ENCODE data around the gene ARMC3. TPM values are rescaled to one million over a fixed set of nuclear protein-coding genes. Genes with fewer than 3 reads are reported as not detected.

The ARMC3 gene
- total RNA-seq, 1 donor, result not detected

GRCh38 chr10:23021430-23021829 lies 93.6 kb downstream of the ARMC3 start:
- no peak for TF ChIP-seq CTCF (IDR thresholded peaks at IDR 0.05; ENCODE audit: insufficient read depth, low read length)
- no peak for DNase-seq (ENCODE audit: low read depth)
- no peak overlapping the region for H3K4me3 ChIP-seq (ENCODE audit: low read depth, low read length)

GRCh38 chr10:23024002-23024401 lies 96.1 kb downstream of the ARMC3 start:
- H3K4me3 ChIP-seq (ENCODE audit: low read depth, low read length), result no peak overlapping the region
- TF ChIP-seq CTCF (IDR thresholded peaks at IDR 0.05; ENCODE audit: insufficient read depth, low read length), result no peak
- DNase-seq (ENCODE audit: low read depth), result no peak

GRCh38 chr10:23031318-23031717 lies 103.5 kb downstream of the ARMC3 start:
- no peak for TF ChIP-seq CTCF (IDR thresholded peaks at IDR 0.05; ENCODE audit: insufficient read depth, low read length)
- DNase-seq (ENCODE audit: low read depth), result no peak
- no peak overlapping the region for H3K4me3 ChIP-seq (ENCODE audit: low read depth, low read length)

GRCh38 chr10:23034790-23035189 lies 106.9 kb downstream of the ARMC3 start:
- no peak for TF ChIP-seq CTCF (IDR thresholded peaks at IDR 0.05; ENCODE audit: insufficient read depth, low read length)
- no peak for DNase-seq (ENCODE audit: low read depth)
- no peak overlapping the region for H3K4me3 ChIP-seq (ENCODE audit: low read depth, low read length)

- no peak for DNase-seq (ENCODE audit: low read depth)
- no peak overlapping the region for H3K4me3 ChIP-seq (ENCODE audit: low read depth, low read length)
- peak; percentile 30 for TF ChIP-seq CTCF (IDR thresholded peaks at IDR 0.05; ENCODE audit: insufficient read depth, low read length)
These were observed 107.7 kb downstream of the ARMC3 start for GRCh38 chr10:23035569-23035968.

- no peak for DNase-seq (ENCODE audit: low read depth)
- H3K4me3 ChIP-seq (ENCODE audit: low read depth, low read length), result no peak overlapping the region
- no peak for TF ChIP-seq CTCF (IDR thresholded peaks at IDR 0.05; ENCODE audit: insufficient read depth, low read length)
These were observed 109.3 kb downstream of the ARMC3 start for GRCh38 chr10:23037152-23037551.

GRCh38 chr10:23037561-23037960 lies 109.7 kb downstream of the ARMC3 start:
- no peak for DNase-seq (ENCODE audit: low read depth)
- TF ChIP-seq CTCF (IDR thresholded peaks at IDR 0.05; ENCODE audit: insufficient read depth, low read length), result no peak
- no peak overlapping the region for H3K4me3 ChIP-seq (ENCODE audit: low read depth, low read length)

All from fibroblast of the aortic adventitia (primary cell).